Effector memory CD8-positive, alpha-beta T cell (primary cell): ENCODE data around the gene FBF1.

Experiments used
- ATAC-seq: fragments of 150-1000 bp; cut with Tn5 transposase; replicated peaks from 2 replicates; pipeline ENCODE4 v1.10.0; 2021; ENCODE audit warnings: mild to moderate bottlenecking, moderate library complexity
- DNase-seq, 3 experiments: peaks; one replicate each; pipeline ENCODE4 v3.0.0; 2021
- H3K27ac Mint-ChIP-seq, 2 donors: one replicate each; pipeline ENCODE4 v1.8.0; 2022; ENCODE audit warnings: mild to moderate bottlenecking in 2 of 2, mixed read lengths in 2 of 2, moderate library complexity in 2 of 2
- H3K27me3 Mint-ChIP-seq, 2 donors: one replicate each; pipeline ENCODE4 v1.8.0; 2022; ENCODE audit warnings: mixed read lengths in 2 of 2
- H3K36me3 Mint-ChIP-seq: one replicate; pipeline ENCODE4 v1.8.0; 2022; ENCODE audit warnings: mild to moderate bottlenecking, moderate library complexity, mixed read lengths; ENCODE audit not compliant: insufficient read depth
- H3K4me1 Mint-ChIP-seq, 2 donors: one replicate each; pipeline ENCODE4 v1.8.0; 2022; ENCODE audit warnings: low read depth in 2 of 2, mixed read lengths in 2 of 2
- H3K4me3 Mint-ChIP-seq, 2 donors: one replicate each; pipeline ENCODE4 v1.8.0; 2022; ENCODE audit warnings: mild to moderate bottlenecking in 2 of 2, mixed read lengths in 2 of 2, moderate library complexity in 2 of 2
- H3K9me3 Mint-ChIP-seq, 2 donors: one replicate each; pipeline ENCODE4 v1.8.0; 2022; ENCODE audit warnings: mixed read lengths in 2 of 2

Gene FBF1

GRCh38 chr17:75901727-75902126 lies 39.1 kb downstream of the FBF1 start:
- H3K27ac Mint-ChIP-seq: no peak overlapping the region
- no peaks in the 10 kb centered on the region for H3K9me3 Mint-ChIP-seq
- ATAC-seq (no peak), DNase-seq (no peak)
- no peaks in the 10 kb centered on the region for H3K27me3 Mint-ChIP-seq
- H3K4me1 Mint-ChIP-seq: peaks cover 14% of the 10 kb centered on the region in 2 donors
- peaks cover 36% of the 10 kb centered on the region for H3K36me3 Mint-ChIP-seq
- no peak overlapping the region for H3K4me3 Mint-ChIP-seq

- Mint-ChIP-seq H3K4me1 (peaks cover 15 to 17% of the 10 kb centered on the region in 2 donors), H3K27me3 (no peaks in the 10 kb centered on the region), H3K36me3 (peaks cover 41% of the 10 kb centered on the region), H3K27ac (no peak overlapping the region), H3K4me3 (no peak overlapping the region), H3K9me3 (no peaks in the 10 kb centered on the region)
- ATAC-seq (no peak), DNase-seq (no peak)
Observed at GRCh38 chr17:75900691-75901533, 39.9 kb downstream of the FBF1 start.

- H3K27ac Mint-ChIP-seq: peak overlapping the region in 1 of 2 donors; percentile 60
Observed at GRCh38 chr17:75899767-75900468, 40.9 kb downstream of the FBF1 start.

GRCh38 chr17:75899353-75899752 lies 41.5 kb downstream of the FBF1 start:
- H3K4me3 Mint-ChIP-seq: no peak overlapping the region
- H3K27ac Mint-ChIP-seq: peak overlapping the region in 1 of 2 donors; percentile 60
- H3K36me3 Mint-ChIP-seq: peaks cover 36% of the 10 kb centered on the region

More at GRCh38 chr17:75899767-75900468, 40.9 kb downstream of the FBF1 start:
- H3K9me3 Mint-ChIP-seq: no peaks in the 10 kb centered on the region
- no peak for ATAC-seq
- no peak overlapping the region for H3K4me3 Mint-ChIP-seq
- H3K27me3 Mint-ChIP-seq: no peaks in the 10 kb centered on the region
- no peak for DNase-seq
- H3K4me1 Mint-ChIP-seq: peaks cover 22% of the 10 kb centered on the region in 2 donors
- peaks cover 41% of the 10 kb centered on the region for H3K36me3 Mint-ChIP-seq

GRCh38 chr17:75898791-75899190 lies 42.1 kb downstream of the FBF1 start:
- ATAC-seq: no peak
- Mint-ChIP-seq H3K9me3 (no peaks in the 10 kb centered on the region), H3K4me3 (peak overlapping the region in 1 of 2 donors; percentile 71), H3K36me3 (peaks cover 35% of the 10 kb centered on the region), H3K4me1 (peaks cover 18 to 25% of the 10 kb centered on the region in 2 donors), H3K27me3 (no peaks in the 10 kb centered on the region), H3K27ac (no peak overlapping the region)
- DNase-seq: no peak

More at GRCh38 chr17:75899353-75899752, 41.5 kb downstream of the FBF1 start:
- no peak for DNase-seq
- H3K27me3 Mint-ChIP-seq: no peaks in the 10 kb centered on the region
- ATAC-seq: no peak
- H3K9me3 Mint-ChIP-seq: no peaks in the 10 kb centered on the region
- peaks cover 17 to 23% of the 10 kb centered on the region in 2 donors for H3K4me1 Mint-ChIP-seq

GRCh38 chr17:75898065-75898464 lies 42.8 kb downstream of the FBF1 start:
- peaks cover 20 to 28% of the 10 kb centered on the region in 2 donors for H3K4me1 Mint-ChIP-seq
- ATAC-seq: no peak
- no peaks in the 10 kb centered on the region for H3K9me3 Mint-ChIP-seq
- no peak for DNase-seq
- H3K27ac Mint-ChIP-seq: peak overlapping the region in 1 of 2 donors; percentile 93
- H3K27me3 Mint-ChIP-seq: no peaks in the 10 kb centered on the region
- H3K36me3 Mint-ChIP-seq: peaks cover 35% of the 10 kb centered on the region
- peak overlapping the region; percentile 71 to 84 for H3K4me3 Mint-ChIP-seq

- H3K27me3 Mint-ChIP-seq: no peaks in the 10 kb centered on the region
- H3K9me3 Mint-ChIP-seq: no peaks in the 10 kb centered on the region
- peak overlapping the region in 1 of 2 donors; percentile 93 for H3K27ac Mint-ChIP-seq
- no peak for DNase-seq
- peak overlapping the region; percentile 71 to 84 for H3K4me3 Mint-ChIP-seq
- peaks cover 35% of the 10 kb centered on the region for H3K36me3 Mint-ChIP-seq
- peaks cover 20 to 28% of the 10 kb centered on the region in 2 donors for H3K4me1 Mint-ChIP-seq
- ATAC-seq: no peak
Observed at GRCh38 chr17:75897160-75898019, 43.5 kb downstream of the FBF1 start.

GRCh38 chr17:75896415-75897159 lies 44.3 kb downstream of the FBF1 start, which contains the start of gene TRIM65:
Gene TRIM65 (minus strand): TSS chr17:75896951. CDS start chr17:75896937, 14 bp downstream.
- Mint-ChIP-seq H3K9me3 (no peaks in the 10 kb centered on the region), H3K27me3 (no peaks in the 10 kb centered on the region), H3K4me3 (peak within 1 kb of the TSS; percentile 84 to 86), H3K27ac (peak within 1 kb of the TSS; percentile 93 to 95), H3K36me3 (peaks cover 37% of the 10 kb centered on the region), H3K4me1 (peaks cover 20 to 28% of the 10 kb centered on the region in 2 donors)
- peak; percentile 66 to 74 (median 70) for DNase-seq
- ATAC-seq: peak; percentile 87

- H3K4me1 Mint-ChIP-seq: peaks cover 20 to 28% of the 10 kb centered on the region in 2 donors
- peaks cover 29% of the 10 kb centered on the region for H3K36me3 Mint-ChIP-seq
- no peaks in the 10 kb centered on the region for H3K27me3 Mint-ChIP-seq
- H3K27ac Mint-ChIP-seq: peak overlapping the region; percentile 93 to 95
- peak; percentile 1 for ATAC-seq
- no peaks in the 10 kb centered on the region for H3K9me3 Mint-ChIP-seq
- H3K4me3 Mint-ChIP-seq: peak overlapping the region; percentile 84 to 86
- no peak for DNase-seq
Observed at GRCh38 chr17:75895370-75896155, 45.3 kb downstream of the FBF1 start.

- Mint-ChIP-seq H3K36me3 (peaks cover 33% of the 10 kb centered on the region), H3K4me3 (peak overlapping the region; percentile 9 to 17), H3K9me3 (no peaks in the 10 kb centered on the region), H3K4me1 (peaks cover 20 to 28% of the 10 kb centered on the region in 2 donors), H3K27me3 (no peaks in the 10 kb centered on the region), H3K27ac (peak overlapping the region; percentile 89 to 93)
- ATAC-seq: no peak
- DNase-seq: no peak
Observed at GRCh38 chr17:75894049-75894733, 46.7 kb downstream of the FBF1 start.

- Mint-ChIP-seq H3K36me3 (peaks cover 33% of the 10 kb centered on the region), H3K27ac (peak overlapping the region; percentile 89 to 93), H3K4me3 (peak overlapping the region; percentile 9 to 17), H3K9me3 (no peaks in the 10 kb centered on the region), H3K27me3 (no peaks in the 10 kb centered on the region), H3K4me1 (peaks cover 20 to 28% of the 10 kb centered on the region in 2 donors)
- DNase-seq: no peak
- ATAC-seq: no peak
Observed at GRCh38 chr17:75893305-75894048, 47.4 kb downstream of the FBF1 start.
